GM12892 (cell line): ENCODE data around the gene CMKLR1.

Source experiments
- POLR2A ChIP-seq: IDR thresholded peaks from 2 replicates; pipeline ENCODE4 v1.6.1; 2011; ENCODE audit warnings: low read depth, low read length, control low read depth
- POLR2AphosphoS5 ChIP-seq: IDR thresholded peaks from 2 replicates; pipeline ENCODE4 v1.6.1; 2011; ENCODE audit warnings: low read depth, low read length, control low read depth
- TAF1 ChIP-seq: IDR thresholded peaks from 2 replicates; pipeline ENCODE4 v1.6.1; 2011; ENCODE audit warnings: low read depth, mild to moderate bottlenecking, control low read depth, low read length, borderline replicate concordance

DNA sequence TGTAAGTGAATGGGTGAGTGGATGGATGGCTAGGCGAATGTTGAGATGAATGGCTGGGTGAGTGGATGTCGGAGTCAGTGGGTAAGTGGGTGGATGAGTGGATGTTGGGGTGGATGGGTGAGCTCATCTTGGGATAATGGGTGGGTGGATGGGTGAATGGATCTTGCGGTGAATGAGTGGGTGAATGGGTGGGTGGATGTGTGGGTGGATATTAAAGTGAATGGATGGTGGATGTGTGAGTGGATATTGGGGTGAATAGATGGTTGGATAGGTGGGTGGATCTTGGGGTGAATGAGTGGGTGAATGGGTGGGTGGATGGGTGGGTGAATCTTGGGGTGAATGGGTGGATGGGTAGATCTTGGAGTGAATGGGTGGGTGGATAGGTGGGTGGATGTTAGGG lies 51.9 kb downstream of the CMKLR1 start:
- TF ChIP-seq POLR2A (no peak), POLR2AphosphoS5 (no peak), TAF1 (no peak)
